PC-3 (cell line): ENCODE data around the gene ENOSF1.

Experiments used
- CTCF ChIP-seq: fragments of 300-600 bp; sonication (generic); conservative IDR thresholded peaks from 2 replicates; pipeline ENCODE4 v1.5.1; 2017; ENCODE audit warnings: antibody characterized with exemption, low read depth, mild to moderate bottlenecking, low read length
- EZH2 ChIP-seq: fragments of 300-600 bp; sonication (generic); IDR thresholded peaks from one replicate; pipeline ENCODE4 v1.6.1; 2017; ENCODE audit warnings: antibody characterized with exemption, mild to moderate bottlenecking, low read length; ENCODE audit not compliant: unreplicated experiment

DNA sequence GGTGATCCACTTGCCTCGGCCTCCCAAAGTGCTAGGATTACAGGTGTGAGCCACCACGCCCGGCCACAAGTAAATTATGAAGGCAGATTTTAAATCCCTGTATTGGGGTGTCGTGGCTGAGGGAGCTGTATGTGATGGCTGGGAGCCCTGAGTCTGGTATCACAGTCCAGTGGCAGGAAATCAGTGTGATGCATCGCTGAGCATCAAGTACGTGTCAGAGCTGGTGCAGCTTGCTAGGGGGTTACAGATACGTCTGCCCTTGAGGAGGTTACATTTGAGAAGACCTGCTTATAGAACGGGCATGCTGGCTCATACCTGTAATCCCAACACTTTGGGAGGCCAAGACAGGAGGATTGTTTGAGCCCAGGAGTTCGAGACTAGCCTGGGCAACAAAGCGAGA is 4.3 kb downstream of the ENOSF1 start:
- TF ChIP-seq CTCF, result no peak
- no peak for TF ChIP-seq EZH2
